Loucy (cell line): ENCODE measurements around the gene ZSWIM7.

Source experiments
- EZH2phosphoT487 ChIP-seq: fragments of 200-600 bp; IDR thresholded peaks from 2 replicates; pipeline ENCODE4 v1.6.1; 2018; ENCODE audit warnings: antibody characterized with exemption, mild to moderate bottlenecking, moderate library complexity, borderline replicate concordance
- TF ChIP-seq, protein P1 (sequence below): fragments of 200-600 bp; sonication (generic); conservative IDR thresholded peaks from 2 replicates; pipeline ENCODE4 v1.5.1; 2014; ENCODE audit warnings: mild to moderate bottlenecking, antibody characterized with exemption, low read length

DNA sequence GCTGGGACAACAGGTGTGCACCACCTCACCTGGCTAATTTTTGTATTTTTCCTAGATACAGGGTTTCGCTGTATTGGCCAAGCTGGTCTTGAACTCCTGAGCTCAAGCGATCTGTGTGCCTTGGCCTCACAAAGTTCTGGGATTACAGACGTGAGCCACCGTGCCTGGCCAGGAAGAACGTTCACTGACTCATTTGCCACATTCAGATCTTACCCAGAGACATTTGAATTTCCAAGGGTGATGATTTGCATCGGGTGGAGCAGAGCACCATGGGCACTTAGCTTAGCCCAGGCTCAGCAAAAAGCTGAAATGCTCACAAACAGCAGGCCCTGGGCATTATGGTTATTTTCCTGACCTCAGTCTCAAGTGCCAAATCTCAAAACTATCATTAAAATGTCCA is 69.1 kb downstream of the ZSWIM7 start:
- TF ChIP-seq, protein P1, sequence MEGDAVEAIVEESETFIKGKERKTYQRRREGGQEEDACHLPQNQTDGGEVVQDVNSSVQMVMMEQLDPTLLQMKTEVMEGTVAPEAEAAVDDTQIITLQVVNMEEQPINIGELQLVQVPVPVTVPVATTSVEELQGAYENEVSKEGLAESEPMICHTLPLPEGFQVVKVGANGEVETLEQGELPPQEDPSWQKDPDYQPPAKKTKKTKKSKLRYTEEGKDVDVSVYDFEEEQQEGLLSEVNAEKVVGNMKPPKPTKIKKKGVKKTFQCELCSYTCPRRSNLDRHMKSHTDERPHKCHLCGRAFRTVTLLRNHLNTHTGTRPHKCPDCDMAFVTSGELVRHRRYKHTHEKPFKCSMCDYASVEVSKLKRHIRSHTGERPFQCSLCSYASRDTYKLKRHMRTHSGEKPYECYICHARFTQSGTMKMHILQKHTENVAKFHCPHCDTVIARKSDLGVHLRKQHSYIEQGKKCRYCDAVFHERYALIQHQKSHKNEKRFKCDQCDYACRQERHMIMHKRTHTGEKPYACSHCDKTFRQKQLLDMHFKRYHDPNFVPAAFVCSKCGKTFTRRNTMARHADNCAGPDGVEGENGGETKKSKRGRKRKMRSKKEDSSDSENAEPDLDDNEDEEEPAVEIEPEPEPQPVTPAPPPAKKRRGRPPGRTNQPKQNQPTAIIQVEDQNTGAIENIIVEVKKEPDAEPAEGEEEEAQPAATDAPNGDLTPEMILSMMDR, result no peak
- no peak for TF ChIP-seq EZH2phosphoT487
